ENCODE data around the gene VEPH1. TPM values are rescaled to one million over a fixed set of nuclear protein-coding genes. Genes with fewer than 3 reads are reported as not detected.

The VEPH1 gene
- total and polyA plus RNA-seq, 9 of the 15 experiments (the other 6 are each of a cell fraction or from before 2014, with no cell fraction given): 4.5 to 15.6 (median 5.8) TPM

- TF ChIP-seq YY1 (IDR thresholded peaks at IDR 0.05; ENCODE audit: borderline replicate concordance in 1 of 3, control insufficient read depth in 1 of 3, extremely low read depth in 1 of 3, insufficient read depth in 3 of 3, insufficient read length in 1 of 3, insufficient replicate concordance in 2 of 3, low read depth in 1 of 3, low read length in 2 of 3) (no peak), RCOR1 (IDR thresholded peaks at IDR 0.05; ENCODE audit: borderline replicate concordance in 1 of 2, low read depth in 2 of 2, low read length in 2 of 2) (peak in 1 of 2 experiments; percentile 69; a peak in 2 of 4 replicates), PTRF (tag; IDR thresholded peaks at IDR 0.05) (0 out of 2 replicates have a peak, but pooled peaks have one; percentile 35), ZNF668 (CRISPR knock-in tag; IDR thresholded peaks at IDR 0.05) (0 out of 2 replicates have a peak, but pooled peaks have one; percentile 31), MAX (CRISPR knock-in tag; IDR thresholded peaks at IDR 0.05) (no peak), RBFOX2 (IDR thresholded peaks at IDR 0.05; ENCODE audit: low read depth, low read length) (0 out of 2 replicates have a peak, but pooled peaks have one; percentile 25), HMBOX1 (IDR thresholded peaks at IDR 0.05) (peak; percentile 89), PHB2 (IDR thresholded peaks at IDR 0.05; ENCODE audit: low read depth) (no peak), ZNF239 (CRISPR knock-in tag; IDR thresholded peaks at IDR 0.05) (peak; percentile 44), RFX7 (CRISPR knock-in tag; IDR thresholded peaks at IDR 0.05) (no peak), ZZZ3 (IDR thresholded peaks at IDR 0.05) (no peak), GTF2A2 (tag; IDR thresholded peaks at IDR 0.05) (no peak; the same call in 1 of the 2 replicates), OTX1 (CRISPR knock-in tag; IDR thresholded peaks at IDR 0.05) (0 out of 2 replicates have a peak, but pooled peaks have one; percentile 59), ZNF830 (CRISPR knock-in tag; IDR thresholded peaks at IDR 0.05) (no peak), FOXJ2 (tag; IDR thresholded peaks at IDR 0.05) (peak; percentile 56; the same call in 1 of the 2 replicates)
- TF ChIP-seq, protein P1, sequence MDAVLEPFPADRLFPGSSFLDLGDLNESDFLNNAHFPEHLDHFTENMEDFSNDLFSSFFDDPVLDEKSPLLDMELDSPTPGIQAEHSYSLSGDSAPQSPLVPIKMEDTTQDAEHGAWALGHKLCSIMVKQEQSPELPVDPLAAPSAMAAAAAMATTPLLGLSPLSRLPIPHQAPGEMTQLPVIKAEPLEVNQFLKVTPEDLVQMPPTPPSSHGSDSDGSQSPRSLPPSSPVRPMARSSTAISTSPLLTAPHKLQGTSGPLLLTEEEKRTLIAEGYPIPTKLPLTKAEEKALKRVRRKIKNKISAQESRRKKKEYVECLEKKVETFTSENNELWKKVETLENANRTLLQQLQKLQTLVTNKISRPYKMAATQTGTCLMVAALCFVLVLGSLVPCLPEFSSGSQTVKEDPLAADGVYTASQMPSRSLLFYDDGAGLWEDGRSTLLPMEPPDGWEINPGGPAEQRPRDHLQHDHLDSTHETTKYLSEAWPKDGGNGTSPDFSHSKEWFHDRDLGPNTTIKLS (IDR thresholded peaks at IDR 0.05; ENCODE audit: borderline replicate concordance, low read depth): no peak
- TF ChIP-seq, protein P2, sequence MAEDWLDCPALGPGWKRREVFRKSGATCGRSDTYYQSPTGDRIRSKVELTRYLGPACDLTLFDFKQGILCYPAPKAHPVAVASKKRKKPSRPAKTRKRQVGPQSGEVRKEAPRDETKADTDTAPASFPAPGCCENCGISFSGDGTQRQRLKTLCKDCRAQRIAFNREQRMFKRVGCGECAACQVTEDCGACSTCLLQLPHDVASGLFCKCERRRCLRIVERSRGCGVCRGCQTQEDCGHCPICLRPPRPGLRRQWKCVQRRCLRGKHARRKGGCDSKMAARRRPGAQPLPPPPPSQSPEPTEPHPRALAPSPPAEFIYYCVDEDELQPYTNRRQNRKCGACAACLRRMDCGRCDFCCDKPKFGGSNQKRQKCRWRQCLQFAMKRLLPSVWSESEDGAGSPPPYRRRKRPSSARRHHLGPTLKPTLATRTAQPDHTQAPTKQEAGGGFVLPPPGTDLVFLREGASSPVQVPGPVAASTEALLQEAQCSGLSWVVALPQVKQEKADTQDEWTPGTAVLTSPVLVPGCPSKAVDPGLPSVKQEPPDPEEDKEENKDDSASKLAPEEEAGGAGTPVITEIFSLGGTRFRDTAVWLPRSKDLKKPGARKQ (CRISPR knock-in tag; IDR thresholded peaks at IDR 0.05): no peak
- TF ChIP-seq, protein P3, sequence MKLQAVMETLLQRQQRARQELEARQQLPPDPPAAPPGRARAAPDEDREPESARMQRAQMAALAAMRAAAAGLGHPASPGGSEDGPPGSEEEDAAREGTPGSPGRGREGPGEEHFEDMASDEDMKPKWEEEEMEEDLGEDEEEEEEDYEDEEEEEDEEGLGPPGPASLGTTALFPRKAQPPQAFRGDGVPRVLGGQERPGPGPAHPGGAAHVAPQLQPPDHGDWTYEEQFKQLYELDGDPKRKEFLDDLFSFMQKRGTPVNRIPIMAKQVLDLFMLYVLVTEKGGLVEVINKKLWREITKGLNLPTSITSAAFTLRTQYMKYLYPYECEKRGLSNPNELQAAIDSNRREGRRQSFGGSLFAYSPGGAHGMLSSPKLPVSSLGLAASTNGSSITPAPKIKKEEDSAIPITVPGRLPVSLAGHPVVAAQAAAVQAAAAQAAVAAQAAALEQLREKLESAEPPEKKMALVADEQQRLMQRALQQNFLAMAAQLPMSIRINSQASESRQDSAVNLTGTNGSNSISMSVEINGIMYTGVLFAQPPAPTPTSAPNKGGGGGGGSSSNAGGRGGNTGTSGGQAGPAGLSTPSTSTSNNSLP (IDR thresholded peaks at IDR 0.05; ENCODE audit: borderline replicate concordance, low read depth, low read length): 0 out of 2 replicates have a peak, but pooled peaks have one; percentile 16
- TF ChIP-seq, protein P4, sequence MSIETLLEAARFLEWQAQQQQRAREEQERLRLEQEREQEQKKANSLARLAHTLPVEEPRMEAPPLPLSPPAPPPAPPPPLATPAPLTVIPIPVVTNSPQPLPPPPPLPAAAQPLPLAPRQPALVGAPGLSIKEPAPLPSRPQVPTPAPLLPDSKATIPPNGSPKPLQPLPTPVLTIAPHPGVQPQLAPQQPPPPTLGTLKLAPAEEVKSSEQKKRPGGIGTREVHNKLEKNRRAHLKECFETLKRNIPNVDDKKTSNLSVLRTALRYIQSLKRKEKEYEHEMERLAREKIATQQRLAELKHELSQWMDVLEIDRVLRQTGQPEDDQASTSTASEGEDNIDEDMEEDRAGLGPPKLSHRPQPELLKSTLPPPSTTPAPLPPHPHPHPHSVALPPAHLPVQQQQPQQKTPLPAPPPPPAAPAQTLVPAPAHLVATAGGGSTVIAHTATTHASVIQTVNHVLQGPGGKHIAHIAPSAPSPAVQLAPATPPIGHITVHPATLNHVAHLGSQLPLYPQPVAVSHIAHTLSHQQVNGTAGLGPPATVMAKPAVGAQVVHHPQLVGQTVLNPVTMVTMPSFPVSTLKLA (conservative IDR thresholded peaks at IDR 0.05): no peak
Observed at GRCh38 chr3:157300981-157301663, 202.1 kb downstream of the VEPH1 start (continued).
